ENCODE measurements around the gene WBP2. TPM values are rescaled to one million over a fixed set of nuclear protein-coding genes. Genes with fewer than 3 reads are reported as not detected.

WBP2 gene
- total and polyA plus RNA-seq, 2 of the 13 experiments (the other 11 are each of a cell fraction or from before 2014, with no cell fraction given), result 29.2 to 29.5 TPM

DNA sequence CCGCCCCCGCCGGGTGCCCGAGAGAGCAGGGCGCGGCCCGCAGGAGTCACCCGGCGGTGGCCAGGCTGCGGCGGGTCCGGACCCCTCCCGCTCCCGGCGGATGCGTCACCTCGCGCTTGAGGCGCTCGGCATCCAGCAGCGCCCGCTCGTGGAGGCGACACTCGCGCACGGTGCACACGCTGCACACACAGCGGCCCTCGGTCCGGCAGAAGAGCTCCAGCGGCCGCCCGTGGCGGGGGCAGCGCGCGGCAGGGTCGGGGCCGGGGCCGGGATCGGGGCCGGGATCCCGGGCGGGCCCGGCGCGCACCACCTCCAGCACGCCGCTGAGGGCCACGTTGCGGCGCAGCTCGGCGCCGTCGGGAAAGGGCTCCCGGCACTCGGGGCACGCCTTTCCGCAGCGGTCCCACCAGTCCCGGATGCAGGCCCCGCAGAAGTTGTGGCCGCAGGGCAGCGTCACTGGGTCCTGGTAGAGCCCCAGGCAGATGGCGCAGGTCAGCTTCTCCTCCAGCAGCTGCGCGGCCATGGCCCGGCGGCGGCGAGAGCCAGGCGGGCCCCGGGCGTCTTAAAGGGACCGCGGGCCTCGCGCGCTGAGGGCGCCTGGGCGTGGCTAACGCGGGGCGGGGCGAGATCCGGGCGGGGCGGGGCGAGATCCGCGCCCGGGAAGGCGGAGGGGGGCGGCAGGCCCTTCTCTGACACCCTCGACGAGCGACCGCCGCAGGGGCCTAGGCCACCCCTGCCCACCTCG, 41.5 kb upstream of the WBP2 start, which contains the start of gene TRIM65 (continued):
- no peak for TF ChIP-seq FOXA1 (IDR thresholded peaks at IDR 0.05)
- TF ChIP-seq FOXA1 (CRISPR knock-in tag; IDR thresholded peaks at IDR 0.05), result 0 out of 2 replicates have a peak, but pooled peaks have one; percentile 7
- no peak for TF ChIP-seq RBM39 (IDR thresholded peaks at IDR 0.05; ENCODE audit: low read depth, low read length, poor library complexity, severe bottlenecking)
- 0 out of 2 replicates have a peak, but pooled peaks have one; percentile 38 for TF ChIP-seq PRMT3 (CRISPR knock-in tag; IDR thresholded peaks at IDR 0.05; ENCODE audit: borderline replicate concordance, low read depth)
- TF ChIP-seq, protein P1, sequence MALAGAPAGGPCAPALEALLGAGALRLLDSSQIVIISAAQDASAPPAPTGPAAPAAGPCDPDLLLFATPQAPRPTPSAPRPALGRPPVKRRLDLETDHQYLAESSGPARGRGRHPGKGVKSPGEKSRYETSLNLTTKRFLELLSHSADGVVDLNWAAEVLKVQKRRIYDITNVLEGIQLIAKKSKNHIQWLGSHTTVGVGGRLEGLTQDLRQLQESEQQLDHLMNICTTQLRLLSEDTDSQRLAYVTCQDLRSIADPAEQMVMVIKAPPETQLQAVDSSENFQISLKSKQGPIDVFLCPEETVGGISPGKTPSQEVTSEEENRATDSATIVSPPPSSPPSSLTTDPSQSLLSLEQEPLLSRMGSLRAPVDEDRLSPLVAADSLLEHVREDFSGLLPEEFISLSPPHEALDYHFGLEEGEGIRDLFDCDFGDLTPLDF (CRISPR knock-in tag; IDR thresholded peaks at IDR 0.05), result 0 out of 2 replicates have a peak, but pooled peaks have one; percentile 56
- TF ChIP-seq HNF4G (IDR thresholded peaks at IDR 0.05; ENCODE audit: borderline replicate concordance, low read depth, low read length), result no peak
- peak; percentile 60; the same call in 1 of the 2 replicates for TF ChIP-seq HNF4G (CRISPR knock-in tag; IDR thresholded peaks at IDR 0.05; ENCODE audit: borderline replicate concordance, low read depth)
- peak; percentile 68; the same call in 1 of the 2 replicates for TF ChIP-seq ZFP90 (CRISPR knock-in tag; IDR thresholded peaks at IDR 0.05; ENCODE audit: borderline replicate concordance)
- 0 out of 2 replicates have a peak, but pooled peaks have one; percentile 13 for TF ChIP-seq FOXA3 (CRISPR knock-in tag; IDR thresholded peaks at IDR 0.05)
- peak; percentile 89 for TF ChIP-seq ZNF776 (CRISPR knock-in tag; IDR thresholded peaks at IDR 0.05)
- peak; percentile 67; the same call in 1 of the 2 replicates for TF ChIP-seq HOXA5 (CRISPR knock-in tag; IDR thresholded peaks at IDR 0.05)
- TF ChIP-seq ZFP1 (CRISPR knock-in tag; IDR thresholded peaks at IDR 0.05), result no peak
- TF ChIP-seq FOXK2 (IDR thresholded peaks at IDR 0.05), result no peak
- TF ChIP-seq SKI (IDR thresholded peaks at IDR 0.05; ENCODE audit: partially characterized antibody), result no peak
- 0 out of 2 replicates have a peak, but pooled peaks have one; percentile 33 for TF ChIP-seq ZNF557 (CRISPR knock-in tag; IDR thresholded peaks at IDR 0.05)
- TF ChIP-seq ZNF607 (CRISPR knock-in tag; IDR thresholded peaks at IDR 0.05; ENCODE audit: borderline replicate concordance), result peak; percentile 22
- TF ChIP-seq, protein P2, sequence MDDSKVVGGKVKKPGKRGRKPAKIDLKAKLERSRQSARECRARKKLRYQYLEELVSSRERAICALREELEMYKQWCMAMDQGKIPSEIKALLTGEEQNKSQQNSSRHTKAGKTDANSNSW (CRISPR knock-in tag; IDR thresholded peaks at IDR 0.05; ENCODE audit: borderline replicate concordance), result peak; percentile 93; the same call in 1 of the 2 replicates
- TF ChIP-seq GATAD2A (CRISPR knock-in tag; IDR thresholded peaks at IDR 0.05), result 0 out of 2 replicates have a peak, but pooled peaks have one; percentile 21
- TF ChIP-seq, protein P3, sequence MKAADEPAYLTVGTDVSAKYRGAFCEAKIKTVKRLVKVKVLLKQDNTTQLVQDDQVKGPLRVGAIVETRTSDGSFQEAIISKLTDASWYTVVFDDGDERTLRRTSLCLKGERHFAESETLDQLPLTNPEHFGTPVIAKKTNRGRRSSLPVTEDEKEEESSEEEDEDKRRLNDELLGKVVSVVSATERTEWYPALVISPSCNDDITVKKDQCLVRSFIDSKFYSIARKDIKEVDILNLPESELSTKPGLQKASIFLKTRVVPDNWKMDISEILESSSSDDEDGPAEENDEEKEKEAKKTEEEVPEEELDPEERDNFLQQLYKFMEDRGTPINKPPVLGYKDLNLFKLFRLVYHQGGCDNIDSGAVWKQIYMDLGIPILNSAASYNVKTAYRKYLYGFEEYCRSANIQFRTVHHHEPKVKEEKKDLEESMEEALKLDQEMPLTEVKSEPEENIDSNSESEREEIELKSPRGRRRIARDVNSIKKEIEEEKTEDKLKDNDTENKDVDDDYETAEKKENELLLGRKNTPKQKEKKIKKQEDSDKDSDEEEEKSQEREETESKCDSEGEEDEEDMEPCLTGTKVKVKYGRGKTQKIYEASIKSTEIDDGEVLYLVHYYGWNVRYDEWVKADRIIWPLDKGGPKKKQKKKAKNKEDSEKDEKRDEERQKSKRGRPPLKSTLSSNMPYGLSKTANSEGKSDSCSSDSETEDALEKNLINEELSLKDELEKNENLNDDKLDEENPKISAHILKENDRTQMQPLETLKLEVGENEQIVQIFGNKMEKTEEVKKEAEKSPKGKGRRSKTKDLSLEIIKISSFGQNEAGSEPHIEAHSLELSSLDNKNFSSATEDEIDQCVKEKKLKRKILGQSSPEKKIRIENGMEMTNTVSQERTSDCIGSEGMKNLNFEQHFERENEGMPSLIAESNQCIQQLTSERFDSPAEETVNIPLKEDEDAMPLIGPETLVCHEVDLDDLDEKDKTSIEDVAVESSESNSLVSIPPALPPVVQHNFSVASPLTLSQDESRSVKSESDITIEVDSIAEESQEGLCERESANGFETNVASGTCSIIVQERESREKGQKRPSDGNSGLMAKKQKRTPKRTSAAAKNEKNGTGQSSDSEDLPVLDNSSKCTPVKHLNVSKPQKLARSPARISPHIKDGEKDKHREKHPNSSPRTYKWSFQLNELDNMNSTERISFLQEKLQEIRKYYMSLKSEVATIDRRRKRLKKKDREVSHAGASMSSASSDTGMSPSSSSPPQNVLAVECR (CRISPR knock-in tag; IDR thresholded peaks at IDR 0.05; ENCODE audit: borderline replicate concordance), result peak; percentile 67; the same call in 1 of the 2 replicates
- no peak for TF ChIP-seq THYN1 (CRISPR knock-in tag; IDR thresholded peaks at IDR 0.05; ENCODE audit: borderline replicate concordance, low read depth)
- TF ChIP-seq, protein P4, sequence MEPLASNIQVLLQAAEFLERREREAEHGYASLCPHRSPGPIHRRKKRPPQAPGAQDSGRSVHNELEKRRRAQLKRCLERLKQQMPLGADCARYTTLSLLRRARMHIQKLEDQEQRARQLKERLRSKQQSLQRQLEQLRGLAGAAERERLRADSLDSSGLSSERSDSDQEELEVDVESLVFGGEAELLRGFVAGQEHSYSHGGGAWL (CRISPR knock-in tag; IDR thresholded peaks at IDR 0.05), result peak; percentile 67; the same call in 1 of the 2 replicates
- TF ChIP-seq REL (CRISPR knock-in tag; conservative IDR thresholded peaks at IDR 0.05), result peak; percentile 96
- TF ChIP-seq, protein P5, sequence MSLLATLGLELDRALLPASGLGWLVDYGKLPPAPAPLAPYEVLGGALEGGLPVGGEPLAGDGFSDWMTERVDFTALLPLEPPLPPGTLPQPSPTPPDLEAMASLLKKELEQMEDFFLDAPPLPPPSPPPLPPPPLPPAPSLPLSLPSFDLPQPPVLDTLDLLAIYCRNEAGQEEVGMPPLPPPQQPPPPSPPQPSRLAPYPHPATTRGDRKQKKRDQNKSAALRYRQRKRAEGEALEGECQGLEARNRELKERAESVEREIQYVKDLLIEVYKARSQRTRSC (CRISPR knock-in tag; IDR thresholded peaks at IDR 0.05; ENCODE audit: low read depth), result peak; percentile 84; the same call in 1 of the 2 replicates

All from HepG2 (cell line).